GM23338 (cell line): Measurements from ENCODE around the gene PHACTR1. TPM values are rescaled to one million over a fixed set of nuclear protein-coding genes. Genes with fewer than 3 reads are reported as not detected.
A peak's percentile ranks its signal among the peaks of the same experiment; 100 is the strongest.

Experiments used
- ATAC-seq: fragments of 200-7000 bp; cut with Tn5 transposase; 3 replicates; pipeline ENCODE4 v1.9.1; 2020
- DNase-seq: peaks from one replicate; pipeline ENCODE4 v3.0.0-alpha.2; 2015; ENCODE audit warnings: low spot score
- H2AFZ ChIP-seq: fragments of 200-600 bp; sonication (generic); 2 replicates; pipeline ENCODE4 v1.8.0; 2016; ENCODE audit warnings: antibody characterized with exemption, mild to moderate bottlenecking, moderate library complexity
- H3F3A ChIP-seq: fragments of 200-600 bp; sonication (generic); replicated peaks from 2 replicates; pipeline ENCODE4 v1.8.0; 2017; ENCODE audit warnings: antibody characterized with exemption, mixed run types, low read depth
- H3K27ac ChIP-seq: fragments of 200-600 bp; sonication (generic); 2 replicates; pipeline ENCODE4 v1.6.1; 2016; ENCODE audit warnings: low read depth
- H3K27me3 ChIP-seq: fragments of 200-600 bp; sonication (generic); 2 replicates; pipeline ENCODE4 v1.8.0; 2016; ENCODE audit warnings: mild to moderate bottlenecking, mixed run types, moderate library complexity; ENCODE audit not compliant: insufficient read depth
- H3K36me3 ChIP-seq: fragments of 200-600 bp; sonication (generic); 2 replicates; pipeline ENCODE4 v1.8.0; 2016; ENCODE audit warnings: mild to moderate bottlenecking; ENCODE audit not compliant: insufficient read depth
- H3K4me1 ChIP-seq: fragments of 200-600 bp; sonication (generic); 2 replicates; pipeline ENCODE4 v1.8.0; 2016; ENCODE audit warnings: mild to moderate bottlenecking, moderate library complexity; ENCODE audit not compliant: insufficient read depth
- H3K4me2 ChIP-seq: fragments of 200-600 bp; sonication (generic); 2 replicates; pipeline ENCODE4 v1.7.1; 2017; ENCODE audit warnings: mixed run types
- H3K4me3 ChIP-seq: fragments of 200-600 bp; sonication (generic); 2 replicates; pipeline ENCODE4 v1.6.1; 2016; ENCODE audit warnings: mixed run types
- H3K79me2 ChIP-seq: fragments of 200-600 bp; sonication (generic); replicated peaks from 2 replicates; pipeline ENCODE4 v1.8.0; 2017; ENCODE audit warnings: mild to moderate bottlenecking; ENCODE audit not compliant: insufficient read depth
- H3K9me2 ChIP-seq: fragments of 200-600 bp; sonication (generic); 2 replicates; pipeline ENCODE4 v1.8.0; 2017; ENCODE audit not compliant: insufficient read depth
- H4K20me1 ChIP-seq: fragments of 200-600 bp; sonication (generic); replicated peaks from 2 replicates; pipeline ENCODE4 v1.8.0; 2017; ENCODE audit warnings: mild to moderate bottlenecking; ENCODE audit not compliant: insufficient read depth
- H3K27ac Mint-ChIP-seq: 2 replicates; pipeline ENCODE4 v1.8.0; 2020; ENCODE audit warnings: inconsistent platforms, mild to moderate bottlenecking, moderate library complexity, mixed read lengths
- H3K27me3 Mint-ChIP-seq: 3 replicates; pipeline ENCODE4 v1.8.0; 2022; ENCODE audit warnings: low read depth, mild to moderate bottlenecking, moderate library complexity, mixed read lengths, inconsistent platforms; ENCODE audit not compliant: insufficient read depth, poor library complexity
- H3K36me3 Mint-ChIP-seq: 3 replicates; pipeline ENCODE4 v1.8.0; 2021; ENCODE audit warnings: low read depth, mild to moderate bottlenecking, inconsistent platforms, moderate library complexity, mixed read lengths
- H3K4me1 Mint-ChIP-seq: 3 replicates; pipeline ENCODE4 v1.8.0; 2020; ENCODE audit warnings: mild to moderate bottlenecking, inconsistent platforms, mixed read lengths
- H3K4me3 Mint-ChIP-seq: 3 replicates; pipeline ENCODE4 v1.8.0; 2021; ENCODE audit warnings: moderate library complexity, mild to moderate bottlenecking, inconsistent platforms, mixed read lengths
- H3K9me3 Mint-ChIP-seq: 3 replicates; pipeline ENCODE4 v1.8.0; 2020; ENCODE audit warnings: moderate library complexity, mild to moderate bottlenecking, inconsistent platforms, mixed read lengths
- CTCF ChIP-seq, 2 experiments: fragments of 200-600 bp in 1 of 2; sonication (generic) in 1 of 2; conservative IDR thresholded peaks; 2 replicates each; pipeline versions ENCODE4 v1.5.1 to v1.6.1; 2016 to 2017; ENCODE audit warnings: antibody characterized with exemption in 2 of 2, low read depth in 2 of 2, mild to moderate bottlenecking in 2 of 2, moderate library complexity in 1 of 2
- EZH2 ChIP-seq: fragments of 200-600 bp; sonication (generic); IDR thresholded peaks from one replicate; pipeline ENCODE4 v1.8.0; 2017; ENCODE audit warnings: antibody characterized with exemption, mild to moderate bottlenecking, low read depth; ENCODE audit not compliant: unreplicated experiment
- REST ChIP-seq: IDR thresholded peaks from one replicate; pipeline ENCODE4 v1.6.1; 2018; ENCODE audit warnings: antibody characterized with exemption; ENCODE audit not compliant: unreplicated experiment
- ZNF331 ChIP-seq: fragments of 250-450 bp; sonication (Bioruptor Pico); IDR thresholded peaks from 2 replicates; pipeline ENCODE4 v1.5.0; 2020; ENCODE audit warnings: low read depth, mild to moderate bottlenecking, moderate library complexity
- polyA plus RNA-seq: library from polyadenylated mRNA; unstranded; fragments of >200 nt; fragmentation: Nextera tagmentation; extraction: Ambion mirVana; gene quantifications from 2 replicates; pipeline ENCODE4 v1.2.1, GENCODE V29; 2016
- total RNA-seq: library from RNA; depleted of rRNA; stranded (reverse); fragments of >200 nt; shearing (Covaris generic); gene quantifications from 2 replicates; pipeline ENCODE4 v1.2.3, GENCODE V29; 2014

PHACTR1 gene
- total and polyA plus RNA-seq, 2 experiments from 2014 or later, result 5.9 to 19.3 TPM

- H3K4me3 ChIP-seq, result no peak overlapping the region
- H3K9me3 Mint-ChIP-seq, result no peaks in the 10 kb centered on the region
- H3K4me1 Mint-ChIP-seq, result peaks cover 22% of the 10 kb centered on the region
- no peaks in the 10 kb centered on the region for H3K36me3 ChIP-seq
- H3K36me3 Mint-ChIP-seq, result no peaks in the 10 kb centered on the region
- DNase-seq, result no peak
- H4K20me1 ChIP-seq, result no peaks in the 10 kb centered on the region
- no peak overlapping the region for H3K27ac Mint-ChIP-seq
- H3K27ac ChIP-seq, result no peak overlapping the region
- no peak overlapping the region for H2AFZ ChIP-seq
- H3K79me2 ChIP-seq, result no peaks in the 10 kb centered on the region
- TF ChIP-seq REST (no peak), EZH2 (no peak)
- H3K4me2 ChIP-seq, result no peak overlapping the region
- no peak overlapping the region for H3K4me3 Mint-ChIP-seq
- H3K27me3 Mint-ChIP-seq, result no peaks in the 10 kb centered on the region
- H3F3A ChIP-seq, result no peaks in the 10 kb centered on the region
- H3K9me2 ChIP-seq, result no peaks in the 10 kb centered on the region
- no peak for ATAC-seq
- H3K27me3 ChIP-seq, result no peaks in the 10 kb centered on the region
- no peaks in the 10 kb centered on the region for H3K4me1 ChIP-seq
These were observed 382.4 kb downstream of the PHACTR1 start for GRCh38 chr6:13098793-13099570.

GRCh38 chr6:13099771-13100170 lies 383.2 kb downstream of the PHACTR1 start:
- peaks cover 22% of the 10 kb centered on the region for H3K4me1 Mint-ChIP-seq
- Histone ChIP-seq H3K4me1 (no peaks in the 10 kb centered on the region), H3K4me3 (no peak overlapping the region), H3K4me2 (no peak overlapping the region), H3K27ac (no peak overlapping the region), H3F3A (no peaks in the 10 kb centered on the region), H3K36me3 (no peaks in the 10 kb centered on the region), H3K79me2 (no peaks in the 10 kb centered on the region), H4K20me1 (no peaks in the 10 kb centered on the region), H3K27me3 (no peaks in the 10 kb centered on the region), H2AFZ (no peak overlapping the region), H3K9me2 (no peaks in the 10 kb centered on the region)
- DNase-seq (no peak), ATAC-seq (no peak)
- no peaks in the 10 kb centered on the region for H3K36me3 Mint-ChIP-seq
- no peak overlapping the region for H3K27ac Mint-ChIP-seq
- H3K4me3 Mint-ChIP-seq, result no peak overlapping the region
- H3K9me3 Mint-ChIP-seq, result no peaks in the 10 kb centered on the region
- H3K27me3 Mint-ChIP-seq, result no peaks in the 10 kb centered on the region
- TF ChIP-seq CTCF (conservative IDR thresholded peaks at IDR 0.05; ENCODE audit: low read depth in 2 of 2) (peak in 1 of 2 experiments; percentile 66; a peak in 2 of 4 replicates), ZNF331 (no peak)
